Measurements from ENCODE around the gene ACP2.
"Not testable (repeated sequence)": the region's sequence is repeated elsewhere in the genome, so short reads cannot be mapped to it uniquely, and the experiment has no call there.

The ACP2 gene

DNA sequence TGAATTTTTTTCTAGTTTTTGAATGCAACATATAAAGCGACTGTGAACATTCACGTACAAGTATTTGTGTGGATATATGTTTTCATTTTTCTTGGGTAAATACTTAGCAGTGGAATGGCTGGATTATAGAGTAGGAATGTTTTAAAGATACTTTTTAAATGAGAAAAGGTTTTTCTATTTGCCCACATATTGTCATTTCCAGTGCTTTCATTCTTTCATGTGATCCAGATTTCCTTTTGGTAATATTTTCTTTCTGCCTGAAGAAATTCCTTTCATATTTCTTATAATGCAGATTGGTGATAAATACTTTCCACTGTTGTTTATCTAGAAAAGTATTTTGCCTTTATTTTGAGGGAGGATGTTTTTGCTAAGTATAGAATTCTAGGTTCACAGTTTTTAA lies 25.9 kb downstream of the ACP2 start:
- Mint-ChIP-seq H3K36me3 (ENCODE audit: insufficient read depth) (peaks cover 53% of the 10 kb centered on the region), H3K4me1 (ENCODE audit: low read depth in 2 of 2) (peaks cover 11 to 19% of the 10 kb centered on the region in 2 donors)

DNA sequence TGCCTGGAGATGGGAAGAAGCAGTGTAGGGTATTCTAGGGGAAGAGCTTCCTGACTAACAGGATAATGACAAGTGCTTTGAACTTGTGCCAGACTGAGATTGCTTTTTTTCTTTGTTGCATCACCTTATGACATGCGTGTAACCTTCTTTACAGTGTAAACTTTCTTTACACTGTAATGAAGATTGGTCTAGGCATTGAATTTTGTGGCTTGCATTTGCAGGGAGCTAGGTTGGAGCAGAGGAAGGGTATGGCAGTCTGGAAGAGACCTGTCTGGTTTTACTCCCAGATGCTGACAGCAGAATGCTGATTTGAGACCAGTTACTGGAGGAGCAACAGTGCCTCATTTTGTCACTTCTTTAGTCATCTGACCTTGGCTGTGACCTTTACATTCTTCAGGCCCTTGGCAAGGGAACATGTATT lies 28.2 kb downstream of the ACP2 start:
- Mint-ChIP-seq H3K4me3 (no peak overlapping the region), H3K9me3 (no peaks in the 10 kb centered on the region), H3K27me3 (no peaks in the 10 kb centered on the region), H3K36me3 (ENCODE audit: insufficient read depth) (peaks cover 40% of the 10 kb centered on the region), H3K4me1 (ENCODE audit: low read depth in 2 of 2) (peaks cover 24 to 29% of the 10 kb centered on the region in 2 donors), H3K27ac (peak overlapping the region in 1 of 2 donors; percentile 9)
- ATAC-seq (replicated peaks), result no peak
- no peak for DNase-seq

More for the DNA sequence above, 25.9 kb downstream of the ACP2 start:
- H3K4me3 Mint-ChIP-seq, result no peak overlapping the region
- no peaks in the 10 kb centered on the region for H3K27me3 Mint-ChIP-seq
- DNase-seq (no peak), ATAC-seq (replicated peaks) (no peak)
- H3K9me3 Mint-ChIP-seq, result no peaks in the 10 kb centered on the region
- no peak overlapping the region for H3K27ac Mint-ChIP-seq

DNA sequence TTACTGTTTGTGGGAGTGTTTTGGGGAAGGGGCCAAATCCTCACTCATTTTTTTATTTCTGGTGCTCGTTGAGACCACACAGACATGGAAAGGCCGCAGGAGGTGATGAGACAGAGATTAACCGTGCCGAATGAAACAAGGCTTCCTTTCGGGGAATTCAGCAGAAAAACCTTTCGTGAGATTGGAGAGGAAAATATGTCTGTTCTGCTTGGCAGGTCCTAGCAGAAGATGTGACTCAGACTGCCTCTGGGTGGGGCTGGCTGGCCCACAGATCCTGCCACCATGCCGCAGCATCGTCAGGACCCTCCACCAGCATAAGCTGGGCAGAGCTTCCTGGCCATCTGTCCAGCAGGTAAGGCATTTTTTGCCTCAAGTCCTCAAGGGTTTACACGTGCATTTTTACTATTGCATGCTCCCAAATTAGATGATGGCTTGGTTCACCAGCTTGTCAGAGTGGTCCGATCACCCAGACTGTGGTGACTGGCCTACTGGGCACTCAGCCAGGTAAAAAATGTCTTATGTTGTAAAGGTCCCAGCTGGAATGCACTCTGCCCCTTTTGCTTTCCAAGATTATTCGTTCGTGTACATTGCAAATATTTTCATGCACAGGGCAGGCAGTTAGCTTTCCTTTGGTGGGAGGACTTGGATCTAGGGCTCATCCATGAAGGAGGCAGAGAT lies 32.4 kb downstream of the ACP2 start:
- DNase-seq (peak in 1 of 3 experiments; percentile 10), ATAC-seq (replicated peaks) (no peak)
- H3K27ac Mint-ChIP-seq, result peak overlapping the region; percentile 96 to 98
- H3K27me3 Mint-ChIP-seq, result no peaks in the 10 kb centered on the region
- no peaks in the 10 kb centered on the region for H3K9me3 Mint-ChIP-seq
- H3K36me3 Mint-ChIP-seq (ENCODE audit: insufficient read depth), result peaks cover 29% of the 10 kb centered on the region
- H3K4me3 Mint-ChIP-seq, result peak overlapping the region; percentile 98 to 99
- H3K4me1 Mint-ChIP-seq (ENCODE audit: low read depth in 2 of 2), result peaks cover 34 to 45% of the 10 kb centered on the region in 2 donors

DNA sequence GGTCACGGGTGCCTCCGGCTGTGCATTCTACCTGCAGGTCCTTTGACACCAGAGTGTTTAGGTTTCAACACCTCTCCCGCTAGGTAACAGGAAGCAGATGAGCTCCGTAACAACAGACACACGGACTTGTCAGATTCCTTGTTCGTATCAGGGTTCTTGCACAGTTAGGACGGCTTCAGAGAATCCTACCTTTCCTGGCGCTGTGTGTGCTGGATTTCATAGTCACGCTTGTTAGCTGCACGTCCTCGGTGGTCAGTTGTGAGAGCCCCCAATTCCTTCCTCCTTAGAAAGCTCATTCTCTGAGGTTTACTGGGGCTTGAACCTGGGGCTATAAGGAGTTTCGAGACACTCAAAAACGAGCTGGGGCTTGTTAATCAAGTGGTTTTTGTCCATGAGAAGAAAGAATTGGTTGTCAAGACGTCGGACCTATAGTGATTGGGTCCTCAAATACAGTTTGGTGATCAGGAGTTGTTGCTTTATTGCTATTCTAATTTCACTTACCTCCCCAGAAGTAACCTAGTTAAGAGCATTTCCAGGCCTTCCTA lies 33.2 kb downstream of the ACP2 start:
- Mint-ChIP-seq H3K4me3 (peak overlapping the region; percentile 98 to 99), H3K9me3 (no peaks in the 10 kb centered on the region), H3K27ac (peak overlapping the region; percentile 96 to 98), H3K36me3 (ENCODE audit: insufficient read depth) (peaks cover 29% of the 10 kb centered on the region), H3K27me3 (no peaks in the 10 kb centered on the region), H3K4me1 (ENCODE audit: low read depth in 2 of 2) (peaks cover 34 to 44% of the 10 kb centered on the region in 2 donors)
- ATAC-seq (replicated peaks), result no peak
- DNase-seq, result no peak

DNA sequence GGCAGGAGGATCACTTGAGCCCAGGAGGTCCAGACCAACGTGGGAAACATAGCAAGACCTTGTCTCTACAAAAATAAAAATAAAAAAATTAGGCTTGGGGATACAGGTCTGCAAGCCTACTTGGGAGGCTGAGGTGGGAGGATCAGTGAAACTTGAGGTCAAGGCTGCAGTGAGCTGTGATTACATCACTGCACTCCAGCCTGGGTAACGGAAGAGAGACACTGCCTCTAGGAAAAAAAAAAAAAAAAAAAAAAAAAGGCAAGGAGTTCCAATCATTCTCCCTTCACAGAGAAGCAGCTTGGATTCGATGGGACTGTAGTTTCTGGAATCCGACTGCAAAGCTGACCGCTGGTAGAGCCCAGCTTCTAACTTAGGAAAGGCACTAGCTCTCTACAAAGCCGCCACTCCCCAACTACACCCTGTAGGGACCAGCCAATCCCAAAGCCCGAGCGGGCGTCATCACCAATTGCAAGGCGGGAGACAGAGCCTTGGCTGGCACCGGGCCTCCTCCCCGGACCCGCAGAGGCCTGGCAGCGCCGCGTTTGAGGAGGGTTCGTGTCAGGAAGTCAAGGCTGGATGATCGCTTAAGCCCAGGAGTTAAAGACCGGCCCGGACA lies 34.6 kb downstream of the ACP2 start:
- Mint-ChIP-seq H3K27me3 (no peaks in the 10 kb centered on the region), H3K9me3 (no peaks in the 10 kb centered on the region), H3K4me1 (ENCODE audit: low read depth in 2 of 2) (peaks cover 34 to 39% of the 10 kb centered on the region in 2 donors), H3K36me3 (ENCODE audit: insufficient read depth) (peaks cover 20% of the 10 kb centered on the region), H3K4me3 (peak overlapping the region; percentile 98 to 99), H3K27ac (peak overlapping the region; percentile 96 to 98)
- ATAC-seq (replicated peaks) (peak; percentile 79), DNase-seq (peak; percentile 73 to 78 (median 77))

DNA sequence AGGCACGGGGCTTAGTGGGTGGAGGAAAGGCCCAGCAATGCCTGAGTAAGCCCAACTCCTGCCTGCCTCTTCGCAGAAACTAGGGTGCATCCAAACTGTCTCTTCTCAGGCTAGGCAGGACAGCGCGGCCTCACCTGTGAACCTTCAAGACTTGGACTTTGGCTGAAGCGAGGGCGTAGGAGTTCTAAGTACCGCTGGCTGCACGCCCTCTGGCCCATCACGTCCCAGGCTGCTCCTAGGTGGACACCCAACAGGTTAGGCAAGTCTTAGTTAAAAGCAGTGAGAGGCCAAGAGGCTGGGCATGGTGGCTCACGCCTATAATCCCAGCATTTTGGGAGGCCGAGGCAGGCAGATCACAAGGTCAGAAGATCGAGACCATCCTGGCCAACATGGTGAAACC lies 35.7 kb downstream of the ACP2 start:
- Mint-ChIP-seq H3K4me3 (no peak overlapping the region), H3K36me3 (ENCODE audit: insufficient read depth) (peaks cover 13% of the 10 kb centered on the region), H3K27me3 (no peaks in the 10 kb centered on the region), H3K27ac (peak overlapping the region in 1 of 2 donors; percentile 96), H3K9me3 (no peaks in the 10 kb centered on the region), H3K4me1 (ENCODE audit: low read depth in 2 of 2) (peaks cover 28 to 32% of the 10 kb centered on the region in 2 donors)
- no peak for DNase-seq
- no peak for ATAC-seq (replicated peaks)

DNA sequence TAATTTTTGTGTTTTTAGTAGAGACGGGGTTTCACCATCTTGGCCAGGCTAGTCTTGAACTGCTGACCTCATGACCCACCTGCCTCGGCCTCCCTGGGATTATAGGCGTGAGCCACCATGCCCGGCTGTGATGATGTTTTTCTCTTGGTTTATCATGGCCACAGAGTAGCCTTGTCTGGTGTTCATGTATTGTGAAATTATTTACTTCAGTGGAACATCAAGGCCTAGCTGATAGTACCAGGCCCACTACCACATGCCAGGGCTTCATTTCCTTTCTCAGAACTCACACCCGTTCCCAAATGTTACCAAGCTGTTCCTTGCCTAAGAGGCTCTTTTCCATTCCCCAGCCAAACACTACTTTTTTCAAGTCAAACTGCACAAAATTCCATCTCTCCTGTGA lies 40.0 kb downstream of the ACP2 start:
- H3K27ac Mint-ChIP-seq, result no peak overlapping the region
- DNase-seq (no peak), ATAC-seq (replicated peaks) (no peak)
- no peaks in the 10 kb centered on the region for H3K36me3 Mint-ChIP-seq (ENCODE audit: insufficient read depth)
- H3K9me3 Mint-ChIP-seq, result no peaks in the 10 kb centered on the region
- peaks cover 2% of the 10 kb centered on the region in 2 donors for H3K4me1 Mint-ChIP-seq (ENCODE audit: low read depth in 2 of 2)
- H3K4me3 Mint-ChIP-seq, result no peak overlapping the region
- no peaks in the 10 kb centered on the region for H3K27me3 Mint-ChIP-seq

DNA sequence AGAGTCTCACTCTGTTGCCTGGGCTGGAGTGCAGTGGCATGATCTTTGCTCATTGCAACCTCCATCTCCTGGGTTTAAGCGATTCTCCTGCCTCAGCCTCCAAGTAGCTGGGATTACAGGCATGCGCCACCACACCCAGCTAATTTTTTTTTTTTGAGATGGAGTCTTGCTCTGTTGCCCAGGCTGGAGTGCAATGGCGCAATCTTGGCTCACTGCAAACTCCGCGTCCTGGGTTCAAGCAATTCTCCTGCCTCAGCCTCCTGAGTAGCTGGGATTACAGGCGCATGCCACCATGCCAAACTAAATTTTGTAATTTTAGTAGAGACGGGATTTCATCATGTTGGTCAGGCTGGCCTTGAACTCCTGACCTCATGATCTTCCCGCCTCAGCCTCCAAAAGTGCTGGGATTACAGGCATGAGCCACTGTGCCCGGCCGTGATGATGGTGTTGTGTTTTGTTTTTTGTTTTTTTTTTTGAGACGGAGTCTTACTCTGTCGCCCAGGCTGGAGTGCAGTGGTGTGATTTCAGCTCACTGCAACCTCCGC lies 40.5 kb downstream of the ACP2 start:
- not testable (repeated sequence) for ATAC-seq (replicated peaks); H3K27ac Mint-ChIP-seq; H3K4me3 Mint-ChIP-seq; H3K9me3 Mint-ChIP-seq; H3K36me3 Mint-ChIP-seq (ENCODE audit: insufficient read depth); H3K4me1 Mint-ChIP-seq (ENCODE audit: low read depth in 2 of 2); DNase-seq; H3K27me3 Mint-ChIP-seq

DNA sequence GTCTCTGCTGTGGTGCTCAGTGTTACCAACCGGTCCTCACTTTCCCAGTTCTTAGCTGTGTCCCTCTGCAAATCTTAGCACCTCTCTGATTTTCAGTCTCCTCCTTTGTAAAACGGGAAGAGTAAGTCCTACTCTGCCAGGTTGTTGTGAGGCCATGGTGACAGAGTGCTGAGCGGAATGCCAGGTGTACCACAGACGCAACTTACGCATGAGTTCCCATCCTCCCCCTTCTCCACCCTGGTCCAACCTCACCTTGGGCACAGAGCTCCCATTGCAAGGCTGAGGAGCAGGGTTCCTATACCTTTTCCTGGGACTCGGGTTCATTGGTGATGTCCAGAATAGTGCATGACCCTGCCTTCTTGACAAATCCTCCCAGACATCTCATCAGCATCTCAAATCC lies 41.2 kb downstream of the ACP2 start:
- ATAC-seq (replicated peaks) (no peak), DNase-seq (no peak)
- Mint-ChIP-seq H3K27ac (no peak overlapping the region), H3K36me3 (ENCODE audit: insufficient read depth) (no peaks in the 10 kb centered on the region), H3K4me1 (ENCODE audit: low read depth in 2 of 2) (no peaks in the 10 kb centered on the region), H3K27me3 (no peaks in the 10 kb centered on the region), H3K9me3 (no peaks in the 10 kb centered on the region), H3K4me3 (no peak overlapping the region)

DNA sequence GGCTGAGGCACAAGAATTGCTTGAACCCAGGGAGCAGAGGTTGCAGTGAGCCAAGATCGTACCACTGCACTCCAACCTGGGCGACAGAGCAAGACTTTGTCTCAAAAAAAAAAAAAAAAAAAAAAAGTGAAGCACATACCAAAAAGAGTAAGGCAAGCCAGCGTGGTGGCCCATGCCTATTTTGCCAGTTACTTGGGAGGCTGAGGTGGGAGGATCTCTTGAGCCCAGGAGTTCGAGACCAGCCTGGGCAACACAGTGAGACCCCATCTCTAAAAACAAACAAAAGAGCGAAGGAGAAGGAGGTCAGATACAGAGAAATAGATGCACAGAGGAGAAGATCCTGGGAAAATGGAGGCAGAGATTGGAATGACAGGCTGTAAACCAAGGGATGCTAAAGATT lies 42.0 kb downstream of the ACP2 start:
- H3K4me1 Mint-ChIP-seq (ENCODE audit: low read depth in 2 of 2); ATAC-seq (replicated peaks); H3K9me3 Mint-ChIP-seq; H3K27ac Mint-ChIP-seq; H3K27me3 Mint-ChIP-seq; H3K36me3 Mint-ChIP-seq (ENCODE audit: insufficient read depth); H3K4me3 Mint-ChIP-seq; DNase-seq: not testable (repeated sequence)

DNA sequence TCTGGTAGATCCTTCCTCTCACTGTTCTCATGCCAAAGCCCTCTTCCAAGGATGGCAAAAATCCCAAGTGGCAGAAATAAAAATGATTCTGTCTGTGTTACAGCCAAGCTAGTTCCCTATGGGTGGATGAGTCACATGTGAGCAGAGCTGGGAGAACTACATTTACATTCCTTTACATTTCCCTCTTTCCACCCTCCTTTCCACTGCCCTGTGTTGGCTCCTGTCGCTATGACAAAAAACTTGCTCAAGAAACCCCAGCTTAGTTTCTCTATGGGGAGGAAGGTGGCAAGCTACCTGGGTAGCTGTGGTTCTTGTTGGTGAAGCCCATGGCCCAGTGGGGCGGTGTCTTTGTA lies 44.0 kb downstream of the ACP2 start:
- ATAC-seq (replicated peaks), result no peak
- Mint-ChIP-seq H3K27ac (no peak overlapping the region), H3K27me3 (no peaks in the 10 kb centered on the region), H3K9me3 (no peaks in the 10 kb centered on the region), H3K4me3 (no peak overlapping the region), H3K4me1 (ENCODE audit: low read depth in 2 of 2) (no peaks in the 10 kb centered on the region), H3K36me3 (ENCODE audit: insufficient read depth) (peaks cover 3% of the 10 kb centered on the region)
- no peak for DNase-seq

DNA sequence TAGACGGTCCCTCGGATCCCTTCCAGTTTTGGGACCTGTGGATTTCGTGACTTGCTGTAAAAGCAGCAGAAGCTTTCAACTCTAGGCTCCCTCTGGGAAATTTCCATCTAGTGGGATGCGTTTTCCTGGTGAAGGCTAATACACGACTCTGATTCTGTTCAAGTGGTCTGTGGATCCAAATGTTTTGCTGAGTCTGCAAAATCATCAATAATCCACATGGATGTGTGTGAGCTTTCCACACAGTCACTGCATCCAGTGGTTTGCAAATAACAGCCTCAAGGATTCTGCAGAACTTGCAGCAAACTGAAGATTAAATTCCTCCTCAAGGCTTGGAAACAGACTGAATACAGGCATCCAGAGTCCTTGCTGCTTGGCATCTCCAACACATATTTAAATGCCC lies 46.0 kb downstream of the ACP2 start:
- no peak overlapping the region for H3K4me3 Mint-ChIP-seq
- peaks cover 3% of the 10 kb centered on the region for H3K36me3 Mint-ChIP-seq (ENCODE audit: insufficient read depth)
- H3K9me3 Mint-ChIP-seq, result no peaks in the 10 kb centered on the region
- H3K27ac Mint-ChIP-seq, result no peak overlapping the region
- no peaks in the 10 kb centered on the region for H3K4me1 Mint-ChIP-seq (ENCODE audit: low read depth in 2 of 2)
- peaks cover 0 to 7% of the 10 kb centered on the region in 2 donors for H3K27me3 Mint-ChIP-seq
- no peak for ATAC-seq (replicated peaks)
- no peak for DNase-seq

DNA sequence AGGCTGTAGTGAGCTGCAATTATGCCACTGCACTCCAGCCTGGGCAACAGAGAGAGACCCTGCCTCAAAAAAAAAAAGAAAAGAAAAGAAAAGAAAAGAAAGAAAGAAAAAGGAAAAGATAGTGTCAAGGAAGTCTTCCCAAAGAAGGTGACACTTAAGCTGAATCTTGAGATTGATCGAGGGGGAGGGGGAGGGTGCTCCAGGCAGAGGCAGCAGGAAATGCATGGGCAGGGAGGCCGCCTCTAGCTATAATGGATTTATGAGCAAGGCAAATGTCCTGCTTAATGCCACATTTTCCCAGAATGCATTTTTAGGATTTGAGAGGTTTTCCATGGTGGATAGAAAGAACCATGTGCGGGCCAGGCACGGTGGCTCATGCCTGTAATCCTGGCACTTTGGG lies 47.6 kb downstream of the ACP2 start:
- Mint-ChIP-seq H3K36me3 (ENCODE audit: insufficient read depth) (peaks cover 3% of the 10 kb centered on the region), H3K27me3 (peaks cover 7 to 9% of the 10 kb centered on the region in 2 donors), H3K27ac (no peak overlapping the region), H3K4me1 (ENCODE audit: low read depth in 2 of 2) (no peaks in the 10 kb centered on the region), H3K4me3 (no peak overlapping the region), H3K9me3 (no peaks in the 10 kb centered on the region)
- DNase-seq (no peak), ATAC-seq (replicated peaks) (no peak)

DNA sequence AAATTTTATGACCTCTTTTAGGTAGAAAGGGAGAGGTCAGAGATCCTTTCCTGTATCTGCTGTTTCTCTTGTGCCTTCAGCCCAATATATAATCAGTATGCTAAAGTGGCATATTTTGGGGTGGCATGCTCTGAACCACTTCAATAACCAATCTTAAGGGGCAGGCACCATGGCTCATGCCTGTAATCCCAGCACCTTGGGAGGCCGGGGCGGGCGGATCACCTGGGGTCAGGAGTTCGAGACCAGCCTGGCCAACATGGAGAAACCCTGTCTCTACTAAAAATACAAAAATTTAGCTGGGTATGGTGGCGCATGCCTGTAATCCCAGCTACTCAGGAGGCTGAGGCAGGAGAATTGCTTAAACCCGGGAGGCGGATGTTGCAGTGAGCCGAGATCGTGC lies 50.5 kb downstream of the ACP2 start:
- not testable (repeated sequence) for DNase-seq; H3K36me3 Mint-ChIP-seq (ENCODE audit: insufficient read depth); H3K9me3 Mint-ChIP-seq; H3K4me1 Mint-ChIP-seq (ENCODE audit: low read depth in 2 of 2); H3K4me3 Mint-ChIP-seq; ATAC-seq (replicated peaks)
- H3K27me3 Mint-ChIP-seq, result peaks cover 7 to 27% of the 10 kb centered on the region in 2 donors
- peak overlapping the region in 1 of 2 donors; percentile 51 for H3K27ac Mint-ChIP-seq
